HG03558 (cell line): ENCODE results near the gene GOLGA8S.
"Not testable (repeated sequence)": the region's sequence is repeated elsewhere in the genome, so short reads cannot be mapped to it uniquely, and the experiment has no call there.

Source experiments
- ATAC-seq: cut with Tn5 transposase; IDR thresholded peaks from one replicate; pipeline ENCODE4 v1.9.1; 2021; ENCODE audit warnings: moderate number of reproducible peaks; ENCODE audit not compliant: unreplicated experiment; ENCODE audit errors: extremely low read depth

The GOLGA8S gene, protein sequence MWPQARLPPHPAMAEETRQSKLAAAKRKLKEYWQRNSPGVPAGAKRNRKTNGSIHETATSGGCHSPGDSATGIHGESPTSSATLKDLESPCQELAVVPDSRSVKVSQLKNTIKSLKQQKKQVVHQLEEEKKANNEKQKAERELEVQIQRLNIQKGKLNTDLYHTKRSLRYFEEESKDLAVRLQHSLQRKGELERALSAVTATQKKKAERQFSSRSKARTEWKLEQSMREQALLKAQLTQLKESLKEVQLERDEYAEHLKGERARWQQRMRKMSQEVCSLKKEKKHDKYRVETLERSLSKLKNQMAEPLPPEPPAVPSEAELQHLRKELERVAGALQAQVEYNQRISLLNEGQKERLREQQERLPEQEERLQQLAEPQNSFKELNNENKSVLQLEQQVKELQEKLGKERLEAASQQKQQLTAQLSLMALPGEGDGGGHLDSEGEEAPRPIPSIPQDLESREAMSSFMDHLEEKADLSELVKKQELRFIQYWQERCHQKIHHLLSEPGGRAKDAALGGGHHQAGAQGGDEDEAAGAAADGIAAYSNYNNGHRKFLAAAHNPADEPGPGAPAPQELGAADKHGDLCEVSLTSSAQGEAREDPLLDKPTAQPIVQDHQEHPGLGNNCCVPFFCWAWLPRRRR

DNA sequence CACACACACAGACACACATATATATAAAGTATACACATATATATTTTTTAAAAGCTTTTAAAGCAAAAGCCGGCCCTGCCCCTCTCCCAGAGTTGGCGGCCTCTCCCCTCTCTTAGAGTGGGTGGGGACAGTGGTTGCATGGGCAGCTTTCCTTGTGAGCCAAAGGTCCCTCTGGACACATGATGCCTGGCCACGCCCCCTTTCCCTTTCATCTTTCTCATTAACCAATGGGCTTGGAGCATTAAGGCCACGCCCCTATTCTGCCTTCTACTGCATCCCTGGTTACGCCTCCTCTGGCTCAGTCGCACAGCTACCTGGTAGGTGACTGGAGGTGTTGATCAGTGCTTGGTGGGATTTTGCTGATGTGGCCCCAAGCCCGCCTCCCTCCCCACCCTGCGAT lies at the start of gene GOLGA8S:
Gene GOLGA8S (plus strand): TSS at position 301 of the 400 bp plus-strand sequence. CDS start 62 bp downstream, at position 363.
- ATAC-seq: not testable (repeated sequence)

GRCh38 chr15:23304805-23305204 lies 49.7 kb upstream of the GOLGA8S start:
- ATAC-seq: not testable (repeated sequence)

- not testable (repeated sequence) for ATAC-seq
These were observed 48.6 kb upstream of the GOLGA8S start for GRCh38 chr15:23305921-23306320.

DNA sequence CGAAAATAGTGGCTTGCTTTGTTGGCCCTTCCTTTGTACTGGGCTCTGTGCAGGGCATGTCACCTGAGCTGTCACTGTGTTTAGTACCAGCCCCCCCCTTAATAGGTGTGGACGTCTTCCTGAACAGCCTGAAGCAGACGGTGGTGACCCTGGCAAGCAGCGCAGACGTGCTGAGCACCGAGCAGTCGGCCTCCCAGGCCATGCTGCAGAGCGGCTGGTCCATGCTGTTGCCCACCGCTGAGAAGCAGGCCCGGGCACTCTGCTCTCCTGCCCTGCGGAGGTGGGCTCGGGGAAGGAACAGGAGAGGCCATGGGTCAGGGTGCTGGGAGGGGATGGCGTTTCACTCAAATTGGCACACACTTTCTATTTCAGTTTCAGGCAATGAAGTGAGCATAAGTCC lies 43.3 kb upstream of the GOLGA8S start:
- ATAC-seq: not testable (repeated sequence)

GRCh38 chr15:23334096-23334495 lies 20.5 kb upstream of the GOLGA8S start, which contains the start of gene GOLGA6L26:
TSS of gene GOLGA6L26 (minus strand) at chr15:23334196. CDS start at chr15:23334135, 61 bp downstream.
- not testable (repeated sequence) for ATAC-seq

DNA sequence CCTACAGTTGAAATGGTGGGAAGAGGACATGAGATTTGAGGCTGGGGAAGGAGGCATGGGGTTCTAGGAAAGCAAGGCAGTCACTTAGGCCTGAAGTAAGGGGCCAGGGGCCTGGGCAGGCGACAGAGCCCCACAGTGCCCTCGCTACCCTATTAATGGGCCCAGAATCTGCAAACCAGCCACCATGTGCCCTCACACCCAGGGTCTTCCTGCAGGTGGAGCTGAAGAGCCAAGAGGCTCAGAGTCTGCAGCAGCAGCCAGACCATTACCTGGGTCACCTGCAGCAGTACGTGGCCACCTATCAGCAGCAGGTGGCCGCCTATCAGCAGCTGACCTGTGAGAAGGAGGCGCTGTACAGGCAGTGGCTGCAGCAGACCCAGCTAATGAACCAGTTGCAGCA lies 8.1 kb downstream of the GOLGA8S start:
- not testable (repeated sequence) for ATAC-seq

GRCh38 chr15:23364261-23364660 lies 9.7 kb downstream of the GOLGA8S start:
- ATAC-seq: not testable (repeated sequence)

GRCh38 chr15:23370578-23370977 lies 16.0 kb downstream of the GOLGA8S start:
- no peak for ATAC-seq

DNA sequence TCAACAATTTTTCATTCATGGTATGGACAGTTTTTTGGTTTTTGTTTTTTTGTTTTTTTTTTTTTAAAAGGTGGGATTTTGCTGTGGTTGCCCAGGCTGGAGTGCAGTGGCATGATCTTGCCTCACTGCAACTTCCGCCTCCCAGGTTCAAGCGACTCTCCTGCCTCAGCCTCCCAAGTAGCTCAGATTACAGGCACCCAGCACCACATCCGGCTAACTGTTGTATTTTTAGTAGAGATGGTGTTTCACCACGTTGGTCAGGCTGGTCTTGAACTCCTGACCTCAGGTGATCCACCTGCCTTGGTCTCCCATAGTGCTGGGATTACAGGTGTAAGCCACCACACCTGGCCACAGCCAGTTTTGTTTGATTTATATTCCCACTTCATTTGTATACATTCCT lies 16.6 kb downstream of the GOLGA8S start:
- not testable (repeated sequence) for ATAC-seq

DNA sequence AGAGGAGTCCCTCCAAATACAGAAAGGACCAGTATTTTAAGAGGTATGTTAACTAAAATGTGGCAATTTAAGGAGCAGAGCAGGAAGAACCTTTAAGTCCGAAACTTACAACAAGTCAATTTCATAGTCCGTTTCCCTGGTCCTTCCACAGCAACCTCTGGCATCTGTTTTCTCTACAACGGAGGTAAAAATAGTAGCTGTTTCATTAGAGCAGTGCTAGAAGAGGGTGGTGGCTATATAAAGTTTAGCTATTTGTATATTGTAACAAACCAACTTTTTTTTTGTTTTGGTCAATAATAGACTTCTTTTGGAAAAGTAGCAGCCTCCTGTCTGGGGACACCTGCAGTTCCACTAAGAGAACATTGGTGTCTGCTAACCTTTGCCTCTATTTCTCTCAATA lies 17.3 kb downstream of the GOLGA8S start:
- ATAC-seq: not testable (repeated sequence)

GRCh38 chr15:23372284-23372683 lies 17.7 kb downstream of the GOLGA8S start:
- no peak for ATAC-seq

GRCh38 chr15:23372891-23373600 lies 18.5 kb downstream of the GOLGA8S start:
- not testable (repeated sequence) for ATAC-seq

DNA sequence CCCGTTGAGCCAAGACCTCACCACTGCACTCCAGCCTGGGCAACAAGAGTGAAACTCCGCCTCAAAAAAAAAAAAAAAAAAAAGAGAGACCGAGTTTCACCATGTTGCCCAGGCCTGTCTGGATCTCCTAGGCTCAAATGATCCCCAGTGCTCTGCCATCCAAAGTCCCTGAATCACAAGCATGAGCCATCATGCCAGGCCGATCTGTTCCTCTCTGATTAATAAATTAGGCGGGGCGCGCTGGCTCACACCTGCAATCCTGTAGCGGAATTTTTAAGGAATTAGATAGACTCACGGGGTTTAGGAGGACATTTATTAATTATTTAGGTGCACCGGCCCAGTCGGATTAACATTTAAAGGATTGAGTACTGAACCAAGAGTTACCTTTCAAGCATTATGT lies 19.7 kb downstream of the GOLGA8S start:
- ATAC-seq: not testable (repeated sequence)

GRCh38 chr15:23378946-23379345 lies 24.4 kb downstream of the GOLGA8S start:
- ATAC-seq: not testable (repeated sequence)

DNA sequence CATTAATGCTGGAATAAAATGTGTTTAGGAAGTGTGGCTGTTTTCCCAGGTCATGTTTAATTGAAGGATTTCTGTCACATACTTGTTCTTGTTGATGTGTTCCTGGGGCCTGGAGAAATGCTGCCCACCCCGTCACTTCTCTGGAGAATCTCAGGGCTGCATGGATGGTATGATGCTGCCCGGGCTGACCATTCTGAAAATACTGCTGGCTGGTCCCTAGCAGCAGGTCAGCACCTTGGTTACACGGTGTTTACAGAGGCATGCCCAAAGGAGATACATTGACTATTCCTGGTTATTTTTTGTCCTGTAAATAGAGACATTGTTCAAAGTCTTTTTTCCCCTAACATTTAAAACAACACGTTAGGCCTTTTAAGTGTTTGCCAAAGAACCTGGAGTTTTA lies 26.2 kb downstream of the GOLGA8S start:
- ATAC-seq: not testable (repeated sequence)

GRCh38 chr15:23381192-23381591 lies 26.6 kb downstream of the GOLGA8S start:
- ATAC-seq: not testable (repeated sequence)

- no peak for ATAC-seq
These were observed 29.8 kb downstream of the GOLGA8S start for GRCh38 chr15:23384371-23384770.

- no peak for ATAC-seq
These were observed 31.4 kb downstream of the GOLGA8S start for GRCh38 chr15:23385886-23386430.

DNA sequence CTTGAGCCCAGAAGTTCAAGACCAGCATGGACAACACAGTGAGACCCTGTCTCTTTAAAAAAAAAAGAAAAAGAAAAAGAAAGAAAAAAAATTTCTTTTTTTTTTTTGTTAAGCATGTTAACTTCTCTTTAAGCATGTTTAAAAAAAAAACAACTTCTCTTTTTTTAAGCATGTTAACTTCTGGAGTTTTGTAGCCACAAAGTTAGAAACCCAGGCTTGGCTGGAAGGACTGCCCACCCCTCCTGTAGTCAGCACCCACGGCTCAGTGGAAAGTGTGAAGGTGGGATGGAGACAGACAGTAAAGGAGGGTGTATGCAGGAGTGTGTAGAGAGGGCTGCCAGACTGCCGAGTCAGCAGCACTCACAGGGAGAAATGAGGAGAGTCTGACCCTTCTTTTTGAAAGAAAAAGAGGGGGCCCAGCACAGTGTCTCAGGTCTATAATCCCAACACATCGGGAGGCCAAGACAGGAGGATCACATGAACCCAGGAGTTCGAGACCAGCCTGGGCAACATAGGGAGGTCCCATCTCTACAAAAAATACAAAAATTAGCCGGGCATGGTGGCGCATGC lies 33.2 kb downstream of the GOLGA8S start:
- ATAC-seq: no peak
